Breast epithelium (tissue), 3 donors: ENCODE results near the gene SDSL.

Experiments used
- CTCF ChIP-seq, 3 donors: fragments of 450-650 bp; IDR thresholded peaks; one replicate each; pipeline ENCODE4 v1.5.1; 2016 to 2017; ENCODE audit warnings: antibody characterized with exemption in 3 of 3, mild to moderate bottlenecking in 3 of 3, moderate library complexity in 3 of 3
- POLR2AphosphoS5 ChIP-seq, 3 donors: sonication (generic); formaldehyde crosslinking; IDR thresholded peaks; one replicate each; pipeline ENCODE4 v1.6.1; 2017; ENCODE audit warnings: antibody characterized with exemption in 3 of 3

- no peak for TF ChIP-seq POLR2AphosphoS5 (IDR thresholded peaks at IDR 0.05)
- TF ChIP-seq CTCF (IDR thresholded peaks at IDR 0.05): no peak
These were observed 20.9 kb downstream of the SDSL start for GRCh38 chr12:113443030-113443539.
